WTC11 (cell line): ENCODE measurements around the gene CSPG4.

Experiments
- CBFB ChIP-seq: sonication (generic); formaldehyde crosslinking; IDR thresholded peaks from 2 replicates; pipeline ENCODE4 v1.8.1; 2022; ENCODE audit warnings: mild to moderate bottlenecking, low read depth, missing genetic modification reagents
- CREM ChIP-seq: sonication (generic); formaldehyde crosslinking; IDR thresholded peaks from 2 replicates; pipeline ENCODE4 v1.8.1; 2022; ENCODE audit warnings: mild to moderate bottlenecking, missing genetic modification reagents, moderate library complexity
- CTCF ChIP-seq: fragments of 200-600 bp; IDR thresholded peaks from 2 replicates; pipeline ENCODE4 v1.8.0; 2022; ENCODE audit warnings: antibody characterized with exemption
- ELF4 ChIP-seq: sonication (generic); formaldehyde crosslinking; IDR thresholded peaks from 2 replicates; pipeline ENCODE4 v1.8.1; 2022; ENCODE audit warnings: low read depth, mild to moderate bottlenecking, moderate library complexity, missing genetic modification reagents
- ESRRA ChIP-seq: sonication (generic); formaldehyde crosslinking; IDR thresholded peaks from 2 replicates; pipeline ENCODE4 v1.8.1; 2022; ENCODE audit warnings: mild to moderate bottlenecking, missing genetic modification reagents, borderline replicate concordance
- ETV6 ChIP-seq: sonication (generic); formaldehyde crosslinking; IDR thresholded peaks from 2 replicates; pipeline ENCODE4 v1.8.1; 2022; ENCODE audit warnings: mild to moderate bottlenecking, missing genetic modification reagents
- NFYB ChIP-seq: sonication (generic); formaldehyde crosslinking; conservative IDR thresholded peaks from 2 replicates; pipeline ENCODE4 v1.8.0; 2022; ENCODE audit warnings: low read depth, missing genetic modification reagents
- TF ChIP-seq, protein P1 (sequence below): fragments of 250-450 bp; sonication (Bioruptor Pico); IDR thresholded peaks from 2 replicates; pipeline ENCODE4 v2.1.2; 2022; ENCODE audit warnings: mild to moderate bottlenecking, moderate library complexity

DNA sequence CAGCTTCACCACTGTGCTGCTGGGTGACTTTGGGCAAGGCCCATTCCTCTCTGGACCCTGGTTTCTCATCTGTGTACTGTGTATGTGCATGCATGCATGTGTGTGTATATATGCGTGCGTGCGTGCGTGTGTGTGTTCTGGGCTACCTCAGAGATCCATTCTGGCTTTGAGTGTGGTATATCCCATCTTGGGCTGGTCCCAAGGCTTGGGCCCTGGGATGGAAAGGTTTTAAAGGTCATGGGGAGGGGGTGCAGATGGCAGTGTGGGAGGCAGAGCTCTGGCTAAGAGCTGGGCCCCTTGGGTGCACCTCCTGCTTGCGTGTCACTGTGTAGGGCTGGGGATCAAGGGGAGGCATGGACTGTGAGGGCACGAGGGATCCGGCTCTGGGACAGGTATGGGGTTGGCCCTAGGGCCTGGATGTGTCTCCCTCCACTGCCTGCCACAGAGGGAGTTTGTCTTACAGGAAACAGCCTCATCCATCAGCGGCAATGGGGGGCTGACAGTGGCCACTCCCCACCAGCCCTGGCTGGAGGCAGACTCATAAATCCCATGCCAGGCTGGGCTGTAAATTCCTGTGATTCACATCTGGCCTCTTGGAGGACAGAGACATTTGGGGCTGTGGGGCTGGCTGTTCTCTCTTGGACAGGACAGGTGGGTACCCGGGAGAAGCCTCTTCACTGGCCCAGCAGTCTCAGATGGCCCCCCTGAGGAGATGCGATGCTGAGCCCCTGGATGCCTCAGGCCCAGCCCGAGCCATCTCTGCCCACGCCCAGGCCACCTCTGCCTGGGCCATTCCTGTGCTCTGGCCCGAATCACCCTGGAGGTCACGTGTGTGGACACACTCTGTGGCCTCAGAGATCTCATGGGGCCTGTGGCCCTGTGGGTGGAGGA lies 21.4 kb upstream of the CSPG4 start:
- TF ChIP-seq ELF4 (no peak), CREM (CRISPR knock-in tag) (no peak), CTCF (no peak), NFYB (CRISPR knock-in tag) (no peak), CBFB (CRISPR knock-in tag) (no peak), ETV6 (no peak), ESRRA (CRISPR knock-in tag) (no peak)
- TF ChIP-seq, protein P1, sequence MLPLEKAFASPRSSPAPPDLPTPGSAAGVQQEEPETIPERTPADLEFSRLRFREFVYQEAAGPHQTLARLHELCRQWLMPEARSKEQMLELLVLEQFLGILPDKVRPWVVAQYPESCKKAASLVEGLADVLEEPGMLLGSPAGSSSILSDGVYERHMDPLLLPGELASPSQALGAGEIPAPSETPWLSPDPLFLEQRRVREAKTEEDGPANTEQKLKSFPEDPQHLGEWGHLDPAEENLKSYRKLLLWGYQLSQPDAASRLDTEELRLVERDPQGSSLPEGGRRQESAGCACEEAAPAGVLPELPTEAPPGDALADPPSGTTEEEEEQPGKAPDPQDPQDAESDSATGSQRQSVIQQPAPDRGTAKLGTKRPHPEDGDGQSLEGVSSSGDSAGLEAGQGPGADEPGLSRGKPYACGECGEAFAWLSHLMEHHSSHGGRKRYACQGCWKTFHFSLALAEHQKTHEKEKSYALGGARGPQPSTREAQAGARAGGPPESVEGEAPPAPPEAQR (CRISPR knock-in tag) = no peak
